HL-60/S4 treated with retinoic acid at 250 ng/mL for 4 days and 3 days (cell line): ENCODE results near the gene STEAP1B.

Experiments used
- in situ Hi-C: fragments of 300-500 bp; cut with MboI; formaldehyde crosslinking; loops from 2 replicates; pipeline ENCODE4 v1.7.0; 2022; ENCODE audit warnings: low sequenced_read_pairs

The STEAP1B gene

GRCh38 chr7:22406715-22407114 lies 93.3 kb downstream of the STEAP1B start:
- in situ Hi-C loops: no loop called here

GRCh38 chr7:22404421-22405023 lies 95.5 kb downstream of the STEAP1B start:
- in situ Hi-C loops: no loop called here

GRCh38 chr7:22403344-22403743 lies 96.6 kb downstream of the STEAP1B start:
- in situ Hi-C loops: no loop called here

GRCh38 chr7:22402250-22402649 lies 97.7 kb downstream of the STEAP1B start:
- in situ Hi-C loops: no loop called here

DNA sequence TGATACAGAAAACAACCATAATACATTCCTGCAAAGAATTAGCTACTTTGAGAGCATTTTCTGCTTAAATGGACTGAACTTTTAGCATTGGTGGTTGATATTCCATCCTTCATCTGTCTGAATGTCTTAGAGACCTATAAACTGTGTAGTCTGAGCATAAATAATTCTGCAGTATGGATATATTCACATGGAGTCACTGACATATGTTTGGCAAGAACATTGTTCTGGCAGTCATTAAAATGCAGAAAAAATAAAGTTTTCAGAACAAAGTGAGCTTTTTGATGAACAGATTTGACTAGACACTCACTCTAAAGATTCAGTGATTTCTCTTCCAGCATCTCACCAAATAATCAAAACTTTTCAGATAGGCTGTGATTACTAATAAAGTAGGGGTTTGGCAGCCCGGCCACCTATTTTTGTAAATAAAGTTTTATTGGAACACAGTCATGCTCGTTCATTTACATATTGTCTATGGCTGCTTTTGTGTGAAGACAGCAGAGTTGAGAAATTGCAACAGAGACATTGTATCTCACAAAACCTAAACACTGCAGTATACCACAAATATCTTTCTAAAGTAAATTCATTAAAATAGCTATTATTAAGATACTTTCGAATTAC lies 98.9 kb downstream of the STEAP1B start:
- in situ Hi-C loops: no loop called here

DNA sequence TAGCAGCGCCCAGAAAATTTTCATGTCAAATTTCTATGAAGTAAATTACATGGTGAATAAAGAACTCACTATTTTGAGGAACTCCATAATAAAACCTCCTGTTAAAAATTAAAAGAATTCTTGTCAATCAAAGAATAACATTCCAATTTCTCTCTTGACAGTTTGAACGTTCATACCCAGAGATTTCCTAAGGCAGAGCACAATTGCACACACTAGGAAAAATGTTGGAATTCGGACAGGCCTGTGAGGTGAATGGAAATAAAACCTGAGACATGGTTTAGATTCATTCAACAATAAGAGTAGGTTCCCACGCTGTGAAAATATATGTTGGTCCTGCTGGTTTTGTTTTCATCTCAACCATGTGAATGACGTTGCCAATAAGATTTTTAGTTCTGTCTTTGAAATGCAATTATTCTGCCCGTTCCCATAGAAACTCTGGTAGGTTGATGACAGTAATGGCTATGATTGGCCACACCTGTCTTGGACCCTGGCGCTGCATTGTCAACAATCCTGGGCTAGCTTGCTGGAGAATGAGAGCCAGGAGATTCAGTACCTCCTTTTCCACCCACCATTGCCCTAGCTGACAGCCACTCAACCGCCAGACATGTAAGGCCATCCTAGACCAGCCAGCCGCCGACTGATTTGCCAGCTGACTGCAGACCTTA lies 99.7 kb downstream of the STEAP1B start:
- in situ Hi-C loops: no loop called here

DNA sequence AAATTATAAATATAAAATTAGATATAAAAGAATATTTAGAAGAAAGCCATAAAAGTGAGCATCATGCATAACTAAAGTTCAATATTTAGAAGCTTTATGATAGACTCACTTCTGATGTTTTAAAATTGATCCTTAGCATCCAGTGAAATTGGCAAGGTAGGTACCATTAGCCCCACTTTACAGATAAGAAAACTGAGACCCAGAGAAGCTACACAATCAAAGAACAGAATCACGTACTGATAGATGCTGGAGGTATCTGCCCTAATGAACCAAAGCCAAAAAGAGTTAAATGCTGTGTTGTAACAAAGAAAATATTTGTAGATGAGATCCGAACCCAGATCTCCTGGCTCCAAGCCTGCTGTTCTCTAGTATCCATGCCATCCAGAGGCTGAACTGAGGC lies 100.4 kb downstream of the STEAP1B start:
- in situ Hi-C loops: no loop called here

- in situ Hi-C loops: no loop called here
These were observed 100.9 kb downstream of the STEAP1B start for GRCh38 chr7:22399091-22399490.

DNA sequence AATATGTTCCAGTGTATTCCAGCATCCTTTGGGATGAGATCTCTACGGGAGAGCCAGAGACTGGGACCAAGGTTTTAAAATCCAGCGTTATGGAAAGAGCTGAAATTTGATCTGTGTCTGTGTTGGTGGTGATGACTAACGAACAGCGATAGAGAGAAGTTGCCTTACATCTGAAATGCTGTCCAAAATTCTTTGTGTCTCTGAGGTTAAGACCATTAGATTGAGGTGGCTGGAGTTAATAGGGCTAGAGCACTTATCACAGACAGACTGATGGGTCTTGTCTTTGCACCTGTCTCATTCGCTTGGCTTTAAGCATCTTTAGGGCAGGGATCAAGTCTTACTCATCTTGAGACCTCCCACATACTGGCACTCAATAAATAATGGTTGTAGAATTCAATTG lies 102.0 kb downstream of the STEAP1B start:
- in situ Hi-C loops: no loop called here

- in situ Hi-C loops: no loop called here
These were observed 104.8 kb downstream of the STEAP1B start for GRCh38 chr7:22395222-22395621.

GRCh38 chr7:22394739-22395138 lies 105.2 kb downstream of the STEAP1B start:
- in situ Hi-C loops: no loop called here

GRCh38 chr7:22393913-22394729 lies 105.9 kb downstream of the STEAP1B start:
- in situ Hi-C loops: no loop called here

DNA sequence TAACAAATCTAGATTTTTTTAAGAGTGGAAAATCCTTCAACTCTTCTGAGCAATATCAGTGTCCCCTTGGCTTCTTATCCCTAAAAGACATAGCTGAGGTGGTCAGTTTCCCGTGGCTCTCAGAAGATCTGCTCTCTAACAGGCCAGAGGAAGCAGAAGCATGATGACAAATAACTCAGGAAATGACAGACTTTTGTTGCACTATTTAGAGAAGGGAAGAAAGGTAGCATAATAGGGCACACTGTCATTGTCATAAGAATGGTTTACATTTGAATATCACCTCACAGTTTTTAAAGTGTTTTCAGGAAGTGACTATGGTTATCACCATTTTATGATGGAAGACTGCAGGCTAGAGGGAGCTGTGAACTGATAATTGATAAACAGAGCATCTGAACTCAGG lies 109.5 kb downstream of the STEAP1B start:
- in situ Hi-C loops: no loop called here

GRCh38 chr7:22389892-22390291 lies 110.1 kb downstream of the STEAP1B start:
- in situ Hi-C loops: no loop called here

DNA sequence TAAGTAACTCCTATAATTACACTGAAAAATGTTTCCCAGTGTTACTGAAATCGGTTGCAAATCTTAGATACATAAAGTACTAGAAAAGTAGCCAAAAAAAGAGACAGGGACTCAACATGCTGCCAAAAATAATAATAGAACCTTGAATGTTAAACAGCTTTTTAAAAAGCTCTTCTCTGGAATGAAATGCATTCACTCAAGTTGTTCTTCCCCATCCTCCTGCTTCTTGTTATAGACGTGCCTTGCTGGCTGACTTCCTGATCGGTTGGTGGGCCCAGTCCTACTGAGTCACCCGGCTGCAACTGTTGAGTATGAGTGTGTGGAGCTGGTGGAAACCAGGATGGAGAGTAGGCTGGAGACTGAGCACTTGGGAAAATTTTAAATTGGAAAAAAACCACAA lies 112.4 kb downstream of the STEAP1B start:
- in situ Hi-C loops: no loop called here

- in situ Hi-C loops: no loop called here
These were observed 113.1 kb downstream of the STEAP1B start for GRCh38 chr7:22386865-22387264.

GRCh38 chr7:22386206-22386858 lies 113.7 kb downstream of the STEAP1B start:
- in situ Hi-C loops: no loop called here

GRCh38 chr7:22385326-22385725 lies 114.7 kb downstream of the STEAP1B start:
- in situ Hi-C loops: no loop called here

- in situ Hi-C loops: no loop called here
These were observed 119.7 kb downstream of the STEAP1B start for GRCh38 chr7:22380333-22380732.

DNA sequence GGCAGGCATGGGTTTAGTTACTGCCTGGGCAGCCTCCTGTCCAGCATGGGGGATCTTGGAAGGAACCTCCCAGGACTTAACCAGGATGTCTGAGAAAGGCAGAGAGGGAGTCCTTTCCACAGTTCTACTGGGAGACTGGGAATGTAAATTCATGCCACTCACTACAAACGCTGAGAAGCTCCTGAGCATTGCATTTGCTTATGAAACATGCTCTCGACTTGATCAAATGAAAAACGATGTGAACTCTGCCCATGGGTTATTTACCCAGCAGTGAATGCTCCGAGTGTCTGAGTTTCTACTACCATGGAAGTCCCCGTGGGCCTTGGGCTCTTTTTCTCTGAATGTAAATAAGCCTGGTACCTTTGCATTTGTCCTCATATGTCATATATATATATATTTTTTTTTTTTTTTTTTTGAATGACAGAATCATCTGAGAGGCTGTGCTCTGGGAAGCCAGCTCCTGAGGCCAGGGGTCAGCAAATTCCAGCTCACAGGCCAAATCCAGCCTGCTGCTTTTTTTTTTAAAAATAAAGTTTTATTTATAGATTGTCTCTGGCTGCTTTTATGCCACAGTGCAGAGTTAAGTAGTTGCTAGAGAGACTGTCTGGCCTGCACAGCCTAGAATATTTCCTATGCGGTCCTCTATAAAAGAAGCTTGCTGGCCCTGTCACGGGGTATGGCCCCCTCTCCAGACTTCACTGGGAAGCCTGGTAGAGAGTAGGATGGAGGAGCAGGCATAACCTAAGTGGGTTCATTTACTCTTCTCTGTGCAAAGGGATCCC lies 121.6 kb downstream of the STEAP1B start:
- in situ Hi-C loops: no loop called here
